Amniotic epithelial cell (primary cell): Measurements from ENCODE around the gene NKX6-2.
"Not testable (repeated sequence)": the region's sequence is repeated elsewhere in the genome, so short reads cannot be mapped to it uniquely, and the experiment has no call there.

Experiments used
- DNase-seq: peaks from one replicate; pipeline ENCODE4 v3.0.0-alpha.2; 2010; ENCODE audit warnings: low read depth

The NKX6-2 gene

GRCh38 chr10:132780356-132780755 is 5.6 kb downstream of the NKX6-2 start:
- no peak for DNase-seq

DNA sequence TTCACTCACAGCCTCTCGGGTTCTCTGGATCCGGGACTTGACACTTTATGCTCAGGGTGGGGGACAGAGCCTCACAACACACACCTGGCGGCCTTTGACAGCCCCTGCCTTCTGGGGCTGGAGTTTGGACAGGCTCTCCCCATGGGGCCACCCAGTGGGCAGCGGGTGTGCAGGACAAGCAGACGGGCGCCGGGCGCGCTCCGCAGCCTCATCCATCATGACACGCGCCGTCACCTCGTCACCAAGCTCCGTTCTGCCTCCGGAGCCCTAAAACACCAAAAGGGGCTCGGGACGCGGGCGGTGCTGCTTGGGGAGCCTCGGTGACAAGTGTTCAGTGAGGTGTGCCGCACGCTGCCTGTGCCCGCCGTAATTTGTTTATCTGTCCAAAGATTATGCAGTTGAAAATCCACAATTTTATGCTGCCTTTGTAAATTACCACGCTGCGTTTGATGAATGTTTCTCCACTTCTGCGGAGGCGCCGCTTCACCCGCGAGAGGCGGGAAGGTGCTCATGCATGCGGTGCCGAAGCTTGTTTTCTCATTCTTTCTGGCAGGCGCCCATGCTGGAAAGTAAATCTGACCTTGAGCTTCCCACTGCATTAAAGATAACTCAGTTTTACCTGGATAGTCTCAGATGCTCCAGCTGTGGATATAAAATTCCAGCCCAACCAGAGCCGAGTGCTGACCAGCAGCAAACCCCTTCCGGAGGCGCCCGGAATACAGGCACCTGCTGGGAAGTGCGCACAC is 6.2 kb downstream of the NKX6-2 start:
- no peak for DNase-seq

DNA sequence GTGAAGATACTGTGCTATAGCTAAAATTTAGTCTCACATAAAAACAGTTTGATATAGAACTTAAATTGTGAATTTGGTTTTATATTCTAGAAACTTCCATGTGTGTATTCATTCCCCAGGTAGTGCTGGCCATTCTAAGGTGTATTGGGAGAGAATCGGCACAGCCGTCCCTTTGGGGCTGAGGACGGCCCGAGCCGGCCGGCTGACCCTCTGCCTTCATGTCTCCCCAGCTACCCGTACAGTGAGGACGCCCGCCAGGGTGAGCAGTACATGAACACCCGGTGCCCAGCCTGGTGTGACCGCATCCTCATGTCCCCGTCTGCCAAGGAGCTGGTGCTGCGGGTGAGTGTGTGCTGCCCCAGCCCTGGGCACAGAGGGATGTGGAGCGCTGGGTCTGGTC is 8.5 kb downstream of the NKX6-2 start:
- no peak for DNase-seq

GRCh38 chr10:132776821-132777220 is 9.1 kb downstream of the NKX6-2 start:
- no peak for DNase-seq

- DNase-seq = no peak
Measured at GRCh38 chr10:132776186-132776585, 9.8 kb downstream of the NKX6-2 start.

DNA sequence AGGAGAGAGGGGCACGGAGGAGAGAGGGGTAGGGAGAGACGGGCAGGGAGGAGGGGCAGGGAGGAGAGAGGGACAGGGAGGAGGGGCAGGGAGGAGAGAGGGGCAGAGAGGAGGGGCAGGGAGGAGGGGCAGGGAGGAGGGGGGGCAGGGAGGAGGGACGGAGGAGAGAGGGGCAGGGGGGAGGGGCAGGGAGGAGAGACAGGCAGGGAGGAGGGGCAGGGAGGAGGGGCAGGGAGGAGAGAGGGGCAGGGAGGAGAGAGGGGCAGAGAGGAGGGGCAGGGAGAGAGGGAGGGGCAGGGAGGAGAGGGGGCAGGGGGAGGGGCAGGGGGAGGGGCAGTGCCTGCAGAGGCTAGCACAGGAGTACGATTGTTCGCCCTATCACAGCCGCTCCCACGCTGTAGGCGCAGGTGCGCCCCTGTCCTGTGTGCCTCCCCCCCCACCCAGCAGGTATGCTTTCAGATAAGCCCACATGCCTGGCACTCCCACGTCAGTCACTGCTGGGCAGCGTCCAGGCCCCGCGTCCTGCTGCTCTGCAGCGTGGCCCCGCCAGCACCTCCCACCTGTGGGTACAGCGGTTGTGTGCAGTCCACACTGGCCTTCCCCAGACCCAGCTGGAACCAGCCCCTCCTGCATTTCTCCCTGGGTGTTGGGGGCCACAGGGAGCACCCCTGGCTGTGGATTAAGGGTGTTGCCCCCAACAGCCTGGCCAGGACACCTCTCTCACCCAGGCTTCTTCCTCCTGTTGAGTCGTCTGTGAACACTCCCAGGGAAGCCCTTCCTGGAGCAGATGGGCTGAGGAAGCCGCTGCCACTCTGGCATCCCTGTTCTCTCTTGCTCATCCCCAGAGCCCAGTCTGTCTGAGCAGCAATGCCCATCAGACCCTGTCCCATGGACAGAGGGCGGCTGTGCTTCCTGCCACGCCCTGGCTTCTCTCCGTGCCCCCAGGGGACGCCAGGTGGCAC is 10.8 kb downstream of the NKX6-2 start:
- no peak for DNase-seq

- no peak for DNase-seq
Measured at GRCh38 chr10:132774181-132774901, 11.6 kb downstream of the NKX6-2 start.

- DNase-seq = not testable (repeated sequence)
Measured at GRCh38 chr10:132772816-132773215, 13.1 kb downstream of the NKX6-2 start.

- no peak for DNase-seq
Measured at GRCh38 chr10:132770061-132771021, 15.6 kb downstream of the NKX6-2 start.

- DNase-seq = no peak
Measured at GRCh38 chr10:132768346-132769248, 17.4 kb downstream of the NKX6-2 start.

DNA sequence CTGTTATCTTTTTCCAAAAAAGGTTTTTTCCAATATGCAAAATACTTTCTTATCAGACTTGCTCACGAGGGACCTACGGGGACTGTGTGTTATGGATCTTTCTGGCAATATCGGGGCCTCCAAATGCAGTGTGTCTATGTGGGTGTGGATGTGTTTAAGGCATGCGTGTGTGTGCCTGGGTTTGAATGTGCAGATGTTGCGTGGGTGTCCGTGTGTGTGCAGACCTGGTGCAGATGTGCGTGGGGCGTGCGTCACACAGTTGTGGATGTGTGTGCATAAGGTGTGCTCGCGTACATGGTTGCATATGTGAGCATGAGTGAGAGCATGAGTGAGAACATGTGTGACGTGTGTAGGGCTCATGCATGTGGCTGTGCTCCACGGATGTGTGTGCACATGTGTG is 19.7 kb downstream of the NKX6-2 start:
- DNase-seq = no peak

DNA sequence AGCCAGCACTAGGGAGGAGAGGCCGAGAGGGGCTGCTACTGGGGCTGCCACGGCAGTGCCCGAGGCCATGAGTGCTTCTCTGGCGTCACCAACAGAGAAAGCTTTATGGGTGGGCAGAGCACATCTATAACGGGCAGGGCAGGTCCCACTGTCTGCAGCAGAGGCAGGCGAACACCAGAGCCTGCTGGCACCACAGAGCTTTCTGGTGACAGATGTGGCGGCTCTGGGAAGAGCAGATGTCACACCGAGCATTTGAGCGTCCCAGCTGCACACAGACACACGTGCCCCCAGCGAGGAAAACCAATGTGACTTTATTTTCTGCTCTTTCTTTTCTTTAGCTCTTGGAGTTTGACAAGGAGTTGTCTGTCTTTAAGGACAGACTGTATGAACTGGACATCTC is 20.5 kb downstream of the NKX6-2 start:
- DNase-seq = no peak

DNA sequence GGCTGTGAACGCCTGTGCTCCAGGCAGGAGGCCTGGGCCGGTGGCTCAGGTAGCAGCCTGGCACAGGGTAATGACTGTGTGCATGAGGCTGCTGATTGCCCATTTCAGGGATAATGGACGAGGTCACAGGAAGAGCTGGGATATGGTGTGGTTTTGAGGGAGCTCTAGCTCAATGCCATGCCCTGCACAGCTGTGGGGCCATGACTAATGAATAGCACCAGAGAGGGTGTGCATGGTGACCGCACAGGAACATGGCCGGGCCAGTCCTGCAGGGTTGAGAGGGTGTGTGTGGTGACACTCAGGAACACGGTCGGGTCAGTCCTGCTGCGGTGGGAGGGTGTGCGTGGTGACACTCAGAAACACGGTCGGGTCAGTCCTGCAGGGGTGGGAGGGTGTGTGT is 21.8 kb downstream of the NKX6-2 start:
- no peak for DNase-seq

DNA sequence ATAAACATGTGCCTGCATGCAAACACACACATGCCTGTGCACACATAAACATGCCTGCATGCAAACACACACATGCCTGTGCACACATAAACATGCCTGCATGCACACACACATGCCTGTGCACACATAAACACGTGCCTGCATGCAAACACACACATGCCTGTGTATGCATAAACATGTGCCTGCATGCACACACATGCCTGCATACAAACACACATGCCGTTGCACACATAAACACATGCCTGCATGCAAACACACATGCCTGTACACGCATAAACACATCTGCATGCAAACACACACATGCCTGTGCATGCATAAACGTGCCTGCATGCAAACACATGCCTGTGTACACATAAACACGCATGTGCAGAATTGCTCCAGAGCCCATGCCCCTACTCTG is 22.4 kb downstream of the NKX6-2 start:
- DNase-seq = no peak

- DNase-seq = no peak
Measured at GRCh38 chr10:132762267-132762666, 23.7 kb downstream of the NKX6-2 start.

GRCh38 chr10:132761395-132762060 is 24.4 kb downstream of the NKX6-2 start:
- no peak for DNase-seq

GRCh38 chr10:132758865-132759264 is 27.1 kb downstream of the NKX6-2 start:
- DNase-seq = no peak

GRCh38 chr10:132757171-132757570 is 28.8 kb downstream of the NKX6-2 start:
- no peak for DNase-seq

DNA sequence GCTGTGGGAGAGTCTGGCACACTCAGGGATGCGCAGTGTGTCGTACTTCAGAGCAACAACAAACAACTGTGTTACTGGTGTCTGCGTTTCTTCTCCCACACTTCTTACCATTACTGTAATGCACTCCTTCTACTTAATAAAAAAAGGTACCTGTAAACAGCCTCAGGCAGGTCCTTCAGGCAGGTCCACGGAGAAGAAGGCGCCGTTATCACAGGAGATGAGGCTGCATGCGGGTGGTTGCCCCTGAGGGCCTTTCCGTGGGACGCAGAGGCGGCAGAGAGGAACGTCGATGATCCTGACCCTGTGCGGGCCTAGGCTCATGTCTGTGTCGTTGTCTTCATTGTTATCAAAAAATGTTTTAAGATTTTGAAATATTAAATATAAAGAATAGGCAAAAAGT is 29.4 kb downstream of the NKX6-2 start:
- DNase-seq = no peak
